Neutrophil (primary cell): ENCODE data around the gene LYRM1.
"Not testable (repeated sequence)": the region's sequence is repeated elsewhere in the genome, so short reads cannot be mapped to it uniquely, and the experiment has no call there.

Experiments used
- H3K27ac ChIP-seq: fragments of 200-600 bp; sonication (generic); 2 replicates; pipeline ENCODE4 v1.5.1; 2016; ENCODE audit warnings: mild to moderate bottlenecking, moderate library complexity
- H3K27me3 ChIP-seq: fragments of 200-600 bp; sonication (generic); 2 replicates; pipeline ENCODE4 v1.6.0; 2016; ENCODE audit warnings: mild to moderate bottlenecking
- H3K36me3 ChIP-seq: fragments of 200-600 bp; sonication (generic); 2 replicates; pipeline ENCODE4 v1.5.1; 2017
- H3K4me1 ChIP-seq, 2 experiments: fragments of 200-600 bp in 1 of 2; sonication (generic) in 1 of 2; 1 replicate in 1 of 2; 2 replicates in 1 of 2; pipeline versions ENCODE4 v1.5.1 to v1.6.1; 2013 to 2016; ENCODE audit warnings: low read depth in 1 of 2, low read length in 1 of 2, mild to moderate bottlenecking in 1 of 2, moderate library complexity in 1 of 2; ENCODE audit not compliant: control insufficient read depth in 1 of 2, insufficient read depth in 1 of 2
- H3K4me3 ChIP-seq, 2 experiments: fragments of 200-600 bp in 1 of 2; sonication (generic) in 1 of 2; 1 replicate in 1 of 2; 2 replicates in 1 of 2; pipeline ENCODE4 v1.5.1; 2013 to 2016; ENCODE audit warnings: low read depth in 1 of 2, low read length in 1 of 2, mild to moderate bottlenecking in 1 of 2, moderate library complexity in 1 of 2
- H3K9me3 ChIP-seq: fragments of 200-600 bp; sonication (generic); 2 replicates; pipeline ENCODE4 v1.5.1; 2016
- CTCF ChIP-seq: fragments of 200-600 bp; sonication (generic); IDR thresholded peaks from 2 replicates; pipeline ENCODE4 v1.5.1; 2016; ENCODE audit warnings: antibody characterized with exemption

Gene LYRM1

GRCh38 chr16:20862162-20862960 is 38.2 kb upstream of the LYRM1 start:
- Histone ChIP-seq H3K4me3 (no peak overlapping the region), H3K36me3 (peaks cover 27% of the 10 kb centered on the region), H3K9me3 (no peaks in the 10 kb centered on the region), H3K27me3 (no peaks in the 10 kb centered on the region), H3K27ac (no peak overlapping the region), H3K4me1 (no peaks in the 10 kb centered on the region)
- TF ChIP-seq CTCF: no peak

- H3K4me3 ChIP-seq, H3K27me3 ChIP-seq, H3K27ac ChIP-seq, H3K4me1 ChIP-seq, H3K9me3 ChIP-seq: not testable (repeated sequence)
- peaks cover 27% of the 10 kb centered on the region for H3K36me3 ChIP-seq
Measured at GRCh38 chr16:20864376-20864775, 36.2 kb upstream of the LYRM1 start.

- Histone ChIP-seq H3K9me3 (no peaks in the 10 kb centered on the region), H3K27me3 (no peaks in the 10 kb centered on the region), H3K4me1 (peaks cover 5 to 9% of the 10 kb centered on the region in 2 experiments), H3K27ac (no peak overlapping the region), H3K4me3 (no peak overlapping the region), H3K36me3 (peaks cover 16% of the 10 kb centered on the region)
- TF ChIP-seq CTCF: no peak
Measured at GRCh38 chr16:20865420-20866131, 35.0 kb upstream of the LYRM1 start.

GRCh38 chr16:20866145-20866772 is 34.3 kb upstream of the LYRM1 start:
- H3K4me1 ChIP-seq: peaks cover 5 to 9% of the 10 kb centered on the region in 2 experiments
- no peak overlapping the region for H3K4me3 ChIP-seq
- no peak overlapping the region for H3K27ac ChIP-seq
- TF ChIP-seq CTCF: no peak
- H3K27me3 ChIP-seq: no peaks in the 10 kb centered on the region
- H3K36me3 ChIP-seq: peaks cover 11% of the 10 kb centered on the region
- no peaks in the 10 kb centered on the region for H3K9me3 ChIP-seq

GRCh38 chr16:20866801-20867200 is 33.8 kb upstream of the LYRM1 start:
- Histone ChIP-seq H3K36me3 (peaks cover 8% of the 10 kb centered on the region), H3K27ac (no peak overlapping the region), H3K27me3 (no peaks in the 10 kb centered on the region), H3K4me1 (peaks cover 5 to 9% of the 10 kb centered on the region in 2 experiments), H3K4me3 (no peak overlapping the region), H3K9me3 (no peaks in the 10 kb centered on the region)
- TF ChIP-seq CTCF: no peak

- H3K27me3 ChIP-seq: no peaks in the 10 kb centered on the region
- H3K9me3 ChIP-seq: no peaks in the 10 kb centered on the region
- peaks cover 5 to 9% of the 10 kb centered on the region in 2 experiments for H3K4me1 ChIP-seq
- TF ChIP-seq CTCF: no peak
- H3K4me3 ChIP-seq: no peak overlapping the region
- H3K27ac ChIP-seq: no peak overlapping the region
- no peaks in the 10 kb centered on the region for H3K36me3 ChIP-seq
Measured at GRCh38 chr16:20867585-20867984, 33.0 kb upstream of the LYRM1 start.
